GM19240 (cell line): ENCODE measurements around the gene WDR35.
"Not testable (repeated sequence)": the region's sequence is repeated elsewhere in the genome, so short reads cannot be mapped to it uniquely, and the experiment has no call there.

Experiments used
- DNase-seq: peaks from one replicate; pipeline ENCODE4 v3.0.0; 2011; ENCODE audit warnings: low spot score; ENCODE audit not compliant: insufficient read length

The WDR35 gene

DNA sequence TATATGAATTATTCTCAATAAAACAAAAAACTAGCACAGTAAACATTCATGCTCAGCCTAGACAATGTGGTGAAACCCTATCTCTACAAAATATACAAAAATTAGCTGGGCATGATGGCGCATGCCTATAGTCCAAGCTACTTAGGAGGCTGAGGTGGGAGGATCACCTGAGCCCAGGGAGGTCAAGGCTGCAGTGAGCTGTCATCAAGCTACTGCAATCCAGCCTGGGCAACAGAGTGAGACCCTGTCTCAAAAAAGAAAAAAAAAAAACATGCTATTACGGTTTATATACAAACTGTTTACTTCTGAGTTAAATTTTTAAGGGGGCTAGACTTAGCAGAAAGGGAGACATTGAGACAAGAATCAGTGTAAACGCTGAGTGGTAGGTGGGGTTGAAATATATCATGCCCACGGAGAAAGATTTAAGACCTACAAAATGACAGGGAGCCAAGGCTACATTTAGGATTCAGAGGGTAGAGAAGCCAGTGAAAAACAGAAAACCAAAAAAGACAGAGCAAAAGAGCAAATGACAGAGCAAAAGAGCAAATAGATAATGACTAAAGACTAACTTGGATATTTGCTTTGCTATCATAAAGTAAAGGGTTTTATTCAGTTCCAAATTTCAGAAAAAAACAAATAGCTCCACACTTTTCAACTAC, 95.6 kb downstream of the WDR35 start:
- no peak for DNase-seq

DNA sequence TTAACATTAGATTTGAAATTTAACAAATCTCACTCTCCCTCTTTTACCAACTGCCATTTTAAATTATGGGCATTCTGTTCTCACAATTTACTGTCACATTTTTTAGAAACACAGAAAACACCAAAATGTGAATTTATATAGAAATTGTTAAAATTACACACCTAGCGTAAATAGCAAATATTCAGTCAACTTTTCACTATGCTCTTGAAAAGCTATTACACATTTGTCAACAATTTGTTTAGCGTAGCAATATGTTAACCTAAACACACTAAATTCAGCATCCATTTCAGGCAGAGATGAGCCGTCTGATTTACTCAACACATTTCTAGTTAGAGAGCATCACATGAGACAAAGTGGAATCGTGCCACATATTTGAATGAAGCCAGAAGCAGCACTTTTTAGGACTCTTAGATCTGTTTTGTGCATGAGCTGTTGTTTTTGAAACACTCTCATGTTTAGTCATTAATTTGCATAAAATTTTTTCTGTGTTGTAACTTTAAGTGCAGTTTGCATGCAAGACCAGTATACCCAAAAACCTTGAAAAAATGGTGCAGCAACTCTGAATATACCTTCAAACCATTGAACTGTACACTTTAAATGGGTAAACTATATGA, 96.3 kb downstream of the WDR35 start:
- no peak for DNase-seq

DNA sequence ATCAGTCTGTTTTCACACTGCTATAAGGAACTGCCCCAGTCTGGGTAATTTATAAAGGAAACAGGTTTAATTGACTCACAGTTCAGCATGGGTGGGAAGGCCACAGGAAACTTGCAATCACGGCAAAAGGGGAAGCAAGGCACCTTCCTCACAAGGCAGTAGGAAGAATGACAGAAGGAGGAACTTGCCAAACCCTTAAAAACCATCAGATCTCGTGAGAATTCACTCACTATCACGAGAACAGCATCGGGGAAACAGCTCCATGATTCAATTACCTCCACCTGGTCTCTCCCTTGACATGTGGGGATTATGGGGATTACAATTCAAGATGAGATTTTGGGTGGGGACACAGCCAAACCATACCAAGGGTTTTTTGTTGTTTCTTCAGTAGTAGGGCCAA, 97.9 kb downstream of the WDR35 start:
- DNase-seq: not testable (repeated sequence)

DNA sequence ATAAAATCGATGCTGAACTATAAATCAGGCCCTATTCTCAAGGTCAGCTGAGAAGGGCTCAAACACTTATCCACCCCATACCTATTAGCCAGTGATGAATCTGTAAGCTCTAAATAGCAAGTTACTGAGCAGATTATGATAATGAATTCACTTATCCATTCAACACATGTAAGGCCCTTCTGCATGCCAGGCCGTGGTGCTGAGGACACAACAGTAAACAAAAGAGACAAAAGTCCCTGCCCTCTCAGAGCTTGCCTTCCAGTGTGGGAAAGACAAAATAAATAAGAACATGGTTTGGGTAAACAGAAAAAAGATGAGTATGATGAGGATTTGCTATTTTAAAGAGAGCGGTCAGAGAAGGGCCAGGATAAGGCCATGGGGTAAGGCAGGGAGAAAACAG, 99.8 kb downstream of the WDR35 start:
- no peak for DNase-seq

DNA sequence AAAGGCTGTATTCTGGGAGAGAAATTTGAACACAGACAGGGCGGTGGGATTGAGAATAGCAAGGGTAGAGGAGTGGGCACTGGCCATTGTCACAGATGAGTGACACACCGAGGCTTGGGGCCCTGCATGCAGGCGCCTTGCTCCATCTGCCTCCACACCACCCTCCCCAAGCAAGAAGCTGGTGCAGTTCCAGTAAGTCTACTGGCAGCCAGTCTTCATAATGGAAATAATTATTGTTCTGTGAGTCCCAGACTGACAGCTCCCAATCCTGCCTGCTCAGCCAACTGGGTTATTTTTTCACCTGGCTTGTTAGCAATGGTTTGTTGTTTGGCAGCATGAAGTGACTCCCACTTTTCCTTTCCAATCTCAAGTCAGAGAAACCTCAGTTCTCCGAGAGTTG, 101.1 kb downstream of the WDR35 start:
- no peak for DNase-seq

DNA sequence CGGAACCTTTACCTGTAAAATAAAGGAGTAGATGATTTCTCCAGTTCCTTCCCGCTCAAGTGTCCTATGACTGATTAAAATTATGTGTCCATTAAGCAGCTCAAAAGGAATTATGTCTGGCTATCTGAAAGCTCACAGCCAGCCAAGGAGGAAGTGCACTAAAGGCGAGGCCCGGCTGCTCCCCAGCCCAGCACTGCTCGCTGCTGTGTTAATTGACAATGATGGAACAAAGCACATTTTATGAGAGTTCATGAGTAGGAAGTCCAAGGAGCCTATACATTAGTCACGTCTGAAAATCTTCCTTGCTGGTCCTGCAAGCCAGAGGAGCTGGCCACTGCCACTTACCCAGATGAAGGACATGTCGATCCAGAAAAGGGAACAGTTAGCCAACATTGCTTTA, 102.4 kb downstream of the WDR35 start:
- DNase-seq: no peak

DNA sequence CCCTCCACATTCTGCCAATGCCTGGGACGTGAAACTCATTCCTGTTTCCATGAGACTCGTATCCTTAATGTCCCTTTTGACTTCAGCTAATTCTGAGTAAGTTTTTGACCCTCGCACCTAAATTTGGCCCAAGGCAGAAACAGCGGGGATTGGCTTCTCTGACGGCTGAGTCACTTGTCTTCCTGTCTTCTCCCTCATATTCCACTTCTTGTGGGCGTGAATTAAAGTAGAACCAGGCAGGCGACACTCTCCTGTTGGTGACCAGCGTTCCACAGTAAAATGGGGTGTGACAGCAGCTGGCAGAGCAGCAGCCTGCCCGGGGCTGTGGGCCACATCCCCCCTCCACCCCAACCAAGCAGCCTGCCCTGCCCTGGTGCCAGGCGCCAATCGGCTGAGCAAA, 103.6 kb downstream of the WDR35 start:
- DNase-seq: no peak

DNA sequence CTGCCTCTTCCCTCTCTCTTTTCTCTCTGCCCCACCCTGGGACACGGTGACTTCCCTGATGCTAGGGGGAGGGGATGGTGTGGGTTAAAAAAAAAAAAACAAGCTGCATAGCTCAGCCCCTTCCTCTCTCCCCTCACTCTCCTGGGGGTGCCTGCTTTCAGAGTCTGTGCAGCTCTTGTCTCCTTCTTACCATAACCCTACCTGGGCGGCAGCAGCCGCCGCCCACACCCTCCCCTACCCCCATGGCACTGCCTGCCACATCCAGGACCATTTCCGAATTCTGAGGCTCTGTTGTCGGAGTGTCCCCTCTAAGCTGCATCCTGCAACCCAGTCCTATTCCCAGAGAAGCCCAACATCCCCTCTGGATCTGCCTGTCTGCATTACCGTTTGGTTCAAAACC, 104.1 kb downstream of the WDR35 start:
- DNase-seq: no peak

DNA sequence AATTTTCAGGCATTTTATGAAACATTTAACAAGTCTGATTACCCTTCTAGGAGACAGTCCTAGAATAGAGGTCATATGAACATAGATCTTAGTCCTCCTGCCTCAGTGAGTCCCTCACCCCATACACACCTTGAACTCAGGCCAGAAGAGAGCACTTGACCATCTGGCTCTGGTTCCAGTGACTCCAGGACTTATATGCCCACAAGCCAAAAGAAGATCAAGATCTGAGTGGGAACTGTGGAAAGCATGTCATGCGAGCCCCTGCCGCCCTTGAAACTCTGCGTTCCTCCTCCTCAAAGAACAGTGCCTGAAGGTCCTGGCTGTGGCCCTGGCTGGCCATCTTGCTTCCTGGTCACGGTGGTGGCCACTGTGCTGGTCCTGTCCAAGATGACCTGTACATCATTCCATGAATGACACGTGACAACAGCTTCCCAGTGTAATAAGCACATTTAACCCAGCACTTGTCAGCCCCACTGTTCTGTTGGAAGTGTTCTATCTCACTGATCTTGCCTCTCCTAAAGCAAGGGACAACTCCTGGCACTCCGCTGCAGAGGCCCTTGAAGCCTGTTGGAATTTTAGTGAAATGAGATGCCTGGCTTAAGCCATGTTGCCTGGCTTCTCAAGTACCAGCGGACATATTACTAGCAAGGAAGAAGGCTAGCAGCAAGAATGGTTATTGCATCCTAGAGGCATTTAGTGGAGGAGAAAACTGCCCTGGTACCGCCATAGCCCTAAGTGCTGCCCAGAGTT, 105.8 kb downstream of the WDR35 start:
- no peak for DNase-seq

DNA sequence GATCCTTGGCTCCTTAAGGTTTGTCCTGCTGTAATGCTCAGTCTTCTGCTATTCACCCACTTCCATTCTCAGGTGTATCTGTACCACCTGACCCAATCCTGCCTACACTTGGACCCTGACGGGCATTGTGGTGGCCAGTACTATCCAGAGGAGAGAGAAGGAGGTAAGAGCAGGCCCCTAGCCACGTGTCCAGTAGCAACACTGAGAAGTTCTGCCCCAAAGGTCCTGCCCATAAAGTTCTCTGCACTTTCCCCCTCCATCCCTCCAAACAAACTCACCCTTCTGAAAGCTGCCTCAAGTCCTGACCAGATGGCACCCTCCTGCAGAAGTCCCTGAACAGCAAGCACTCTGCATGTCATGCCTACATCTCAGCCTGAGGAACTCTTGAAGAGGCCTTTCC, 106.4 kb downstream of the WDR35 start:
- DNase-seq: no peak

DNA sequence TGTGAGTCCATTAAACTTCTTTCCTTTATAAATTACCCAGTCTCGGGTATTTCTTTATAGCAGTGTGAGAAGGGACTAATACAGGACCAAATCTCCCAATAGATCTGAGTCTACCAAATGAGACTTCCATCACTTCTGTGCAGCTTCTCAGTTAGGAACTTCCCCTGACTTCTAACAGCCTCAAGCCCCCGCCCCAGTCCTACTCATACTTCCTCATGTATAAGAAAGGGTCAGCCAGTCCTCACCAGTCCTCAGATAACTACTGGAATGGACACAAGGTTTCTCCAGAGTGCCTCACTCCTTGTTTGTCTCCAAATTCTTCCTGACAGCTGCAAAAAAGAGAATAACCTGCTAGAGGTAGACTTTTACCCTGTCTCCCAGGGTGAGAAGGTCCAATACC, 107.6 kb downstream of the WDR35 start:
- no peak for DNase-seq

DNA sequence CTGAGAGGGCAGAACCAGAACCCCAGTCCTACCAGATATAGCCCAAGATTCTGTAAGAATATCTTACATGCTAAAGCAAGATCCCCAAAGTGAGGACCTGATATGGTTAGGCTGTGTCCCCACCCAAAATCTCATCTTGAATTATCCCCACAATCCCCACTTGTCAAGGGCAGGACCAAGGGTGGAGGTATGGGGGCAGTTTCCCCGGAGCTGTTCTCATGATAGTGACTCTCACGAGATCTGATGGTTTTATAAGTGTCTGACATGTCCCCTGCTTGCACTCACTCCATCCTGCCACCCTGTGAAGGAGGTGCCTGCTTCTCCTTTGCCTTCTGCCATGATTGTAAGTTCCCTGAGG, 108.0 kb downstream of the WDR35 start:
- DNase-seq: no peak

DNA sequence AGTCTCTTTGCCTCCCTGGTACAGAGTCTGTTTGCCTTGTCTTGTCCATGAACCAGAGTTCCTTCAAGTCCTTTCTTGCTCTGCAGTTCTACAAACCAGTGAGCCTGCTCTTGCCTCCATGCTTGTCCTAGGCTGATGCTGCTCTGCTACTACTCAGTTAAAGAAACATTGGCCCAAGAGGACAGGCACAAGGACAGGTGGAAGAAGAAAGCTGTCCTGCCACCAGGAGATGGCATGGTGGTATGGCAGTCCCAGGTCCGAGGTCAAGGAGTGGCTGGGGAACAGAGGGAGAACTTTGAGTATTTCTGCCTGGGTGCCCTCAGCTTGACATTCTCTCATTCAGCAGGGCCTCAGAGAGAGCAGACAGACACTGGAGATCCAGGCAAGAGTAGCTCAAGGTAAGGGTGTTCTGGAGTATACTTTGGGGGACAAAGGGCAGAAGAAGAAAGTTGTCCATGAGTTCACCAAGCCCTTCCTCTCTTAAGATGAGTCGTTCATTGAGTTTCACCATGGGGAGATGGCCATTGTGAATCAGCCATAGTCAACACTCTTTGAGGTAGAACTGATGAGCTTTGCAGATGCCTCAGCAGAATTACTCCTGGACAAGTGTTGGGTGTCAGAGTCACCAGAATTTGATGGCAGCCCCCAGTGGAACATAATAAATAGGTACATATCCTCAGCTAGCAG, 108.5 kb downstream of the WDR35 start:
- DNase-seq: no peak

DNA sequence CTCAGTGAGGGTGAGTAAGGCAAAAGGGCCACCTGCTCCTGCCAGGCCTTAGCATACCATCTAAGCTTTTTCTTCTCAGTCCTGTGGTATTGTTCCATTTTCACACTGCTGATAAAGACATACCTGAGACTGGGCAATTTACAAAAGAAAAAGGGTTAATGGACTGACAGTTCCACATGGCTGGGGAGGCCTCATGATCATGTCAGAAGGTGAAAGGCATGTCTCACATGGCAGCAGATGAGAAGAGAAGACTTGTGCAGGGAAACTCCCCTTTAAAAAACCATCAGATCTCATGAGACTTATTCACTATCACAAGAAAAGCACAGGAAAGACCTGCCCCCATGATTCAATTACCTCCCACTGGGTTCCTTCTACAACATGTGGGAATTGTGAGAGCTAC, 109.7 kb downstream of the WDR35 start:
- not testable (repeated sequence) for DNase-seq

DNA sequence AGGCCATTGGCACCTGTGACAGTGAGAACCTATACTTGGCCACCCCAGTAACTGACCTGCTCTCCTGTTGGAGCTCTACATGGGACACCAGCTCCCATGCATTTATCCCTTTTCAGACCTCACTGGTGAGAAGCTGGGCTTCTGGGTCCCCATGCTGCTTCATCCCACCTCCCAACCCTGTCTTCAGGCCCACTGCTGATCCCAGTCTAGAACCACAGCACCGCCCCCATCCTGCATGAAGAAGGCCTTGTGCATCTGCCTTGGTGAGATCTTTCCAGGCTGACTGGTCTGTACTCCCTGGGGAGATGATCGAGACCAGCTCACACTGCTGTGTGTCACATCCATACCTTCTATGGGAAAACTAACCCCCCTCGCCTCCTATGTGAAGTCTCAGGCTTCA, 110.8 kb downstream of the WDR35 start:
- no peak for DNase-seq

DNA sequence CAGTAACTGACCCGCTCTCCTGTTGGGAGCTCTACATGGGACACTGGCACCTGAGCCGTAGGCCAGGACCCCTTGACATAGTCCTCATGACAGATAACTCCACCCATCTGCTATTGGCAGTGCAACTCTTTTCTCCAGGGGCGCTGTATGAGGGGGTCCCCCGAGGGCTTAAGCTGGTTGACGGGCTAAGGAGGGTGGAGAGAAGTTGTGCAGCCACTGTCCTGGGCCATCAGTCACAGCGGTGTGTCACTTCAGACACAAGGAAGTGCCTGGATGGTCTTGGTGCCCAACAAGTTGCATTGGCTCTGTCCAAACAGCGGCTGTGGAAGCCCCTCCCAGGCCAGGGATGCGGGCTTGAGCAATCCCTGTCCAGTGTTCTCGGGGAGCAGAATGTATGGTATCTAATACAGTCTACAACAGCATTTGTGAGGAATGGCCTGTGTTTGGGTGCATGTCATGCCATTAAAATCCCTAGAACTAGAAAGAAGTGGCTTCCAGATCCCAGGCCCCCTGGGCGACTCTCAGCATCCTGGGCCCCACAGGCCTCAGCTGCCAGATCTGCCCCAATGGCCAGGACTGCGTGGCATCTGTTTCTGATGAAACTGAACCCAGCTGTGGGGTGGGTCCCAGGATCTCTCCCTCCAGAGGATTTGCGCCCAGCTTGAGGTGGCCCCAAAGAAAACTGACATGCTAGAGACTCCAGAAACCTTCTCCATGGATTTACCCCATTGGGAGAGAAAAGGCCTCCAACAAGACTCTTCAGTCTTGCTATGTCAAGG, 111.4 kb downstream of the WDR35 start:
- no peak for DNase-seq

DNA sequence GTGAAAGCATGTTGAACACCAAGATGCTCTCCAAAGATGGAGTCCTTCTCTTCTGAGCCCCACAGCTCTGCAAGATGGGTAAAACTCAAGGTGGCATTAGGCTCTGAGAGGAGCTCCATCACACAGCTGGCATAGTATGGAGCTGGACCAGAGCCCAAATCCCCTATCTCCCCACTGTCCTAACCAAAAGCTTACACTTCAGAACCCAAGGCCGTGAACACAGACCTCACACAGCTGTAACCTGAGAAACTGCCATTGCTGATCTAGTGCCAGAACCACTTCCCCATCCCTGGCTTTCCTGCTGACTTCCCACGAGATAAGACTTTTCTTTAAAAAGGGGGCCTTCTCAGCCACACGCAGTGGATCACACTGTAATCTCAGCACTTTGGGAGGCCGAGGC, 113.2 kb downstream of the WDR35 start:
- no peak for DNase-seq

DNA sequence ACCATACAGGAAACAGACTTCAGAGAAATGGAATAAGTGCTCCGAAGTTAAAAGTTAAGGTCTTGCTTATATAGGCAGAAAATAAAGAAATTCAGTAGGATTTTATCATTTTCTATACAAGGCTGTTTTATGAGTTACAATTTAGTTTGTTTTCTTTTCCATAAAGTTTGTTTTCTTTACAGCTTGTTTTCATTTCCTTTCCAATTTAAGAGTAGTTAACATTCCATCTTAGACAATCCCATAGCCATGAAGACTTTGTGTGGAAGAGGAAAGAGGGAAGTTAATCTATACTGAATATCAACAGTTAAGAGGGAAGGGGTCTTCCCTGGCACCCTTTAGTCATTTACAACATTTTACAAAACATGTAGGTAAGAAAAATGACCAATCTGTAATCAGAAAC, 114.6 kb downstream of the WDR35 start:
- DNase-seq: no peak

DNA sequence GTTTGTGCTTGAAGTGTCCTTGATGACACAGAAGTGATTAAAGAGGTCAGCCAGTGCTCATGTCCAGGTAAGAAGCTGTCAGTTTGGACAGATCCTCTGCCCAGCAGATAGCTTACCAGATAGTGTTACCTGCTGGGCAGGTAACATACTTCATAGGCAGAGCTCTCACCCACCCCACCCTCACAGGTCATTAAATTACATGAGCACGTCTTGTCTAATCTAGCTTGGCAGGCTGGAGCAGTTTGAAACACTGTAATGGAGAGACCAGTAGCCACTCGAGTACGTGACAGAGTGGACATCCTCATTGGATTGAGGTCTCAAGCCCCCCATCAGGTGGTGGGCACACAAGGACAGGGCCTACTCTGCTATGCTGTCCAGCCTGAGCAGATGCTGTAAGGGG, 115.2 kb downstream of the WDR35 start:
- no peak for DNase-seq

DNA sequence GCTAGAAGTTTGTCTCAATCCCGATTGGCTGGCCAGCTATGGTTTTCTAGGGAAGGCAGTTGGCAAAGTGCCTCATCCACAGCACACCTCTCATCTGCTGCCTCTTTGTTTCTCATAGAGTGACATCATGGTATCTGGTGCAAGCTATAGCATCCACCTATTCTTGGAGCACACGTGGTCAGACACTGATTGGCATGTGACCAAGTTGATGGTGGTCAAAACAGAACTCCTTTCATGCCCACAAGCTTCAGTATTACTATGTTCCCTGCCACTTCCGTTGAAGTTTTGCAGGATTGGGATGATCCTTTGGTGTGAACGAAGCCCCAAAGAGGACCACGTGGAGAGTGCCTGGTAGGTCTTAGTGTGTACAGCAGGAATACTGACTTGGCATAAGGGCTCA, 116.9 kb downstream of the WDR35 start:
- no peak for DNase-seq

DNA sequence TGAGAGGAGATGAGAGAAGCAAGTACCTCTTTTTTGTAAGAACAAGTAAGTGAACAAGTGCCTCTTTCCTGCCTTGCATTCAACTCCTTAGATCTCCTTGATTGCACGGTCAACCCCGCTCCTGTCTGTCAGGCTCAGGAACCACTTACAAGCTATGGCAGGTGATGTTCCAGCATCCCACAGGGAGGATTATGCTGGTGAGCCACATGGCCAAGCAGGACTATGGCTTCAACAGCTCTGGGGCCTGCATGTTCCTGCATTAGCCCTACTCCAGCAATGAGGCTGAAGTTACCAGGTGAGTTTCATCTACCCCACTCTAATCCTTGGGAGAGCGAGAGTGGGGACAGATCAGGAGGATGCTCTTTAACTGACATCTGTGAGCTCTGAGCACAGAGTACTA, 117.6 kb downstream of the WDR35 start:
- DNase-seq: no peak

DNA sequence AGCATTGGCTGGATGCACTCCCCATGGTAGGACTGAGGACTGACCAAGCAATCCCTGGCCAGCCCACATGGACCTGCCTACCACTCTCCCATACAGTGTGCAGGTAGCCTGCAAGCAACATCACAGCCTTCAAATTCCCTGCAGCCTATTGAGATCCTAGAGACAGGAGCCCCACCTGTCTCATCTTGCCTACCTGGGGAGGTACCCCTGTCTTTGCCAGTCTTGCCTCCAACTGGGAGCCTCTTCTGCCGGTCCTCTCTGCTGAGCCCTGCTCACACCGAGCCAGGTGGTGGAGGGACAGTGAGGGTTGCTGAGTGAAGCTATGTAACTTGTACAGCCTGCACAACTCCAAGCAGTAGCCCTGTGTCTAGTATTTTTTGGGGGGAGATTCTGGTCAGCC, 118.1 kb downstream of the WDR35 start:
- DNase-seq: no peak
